ENCODE data around the gene OSCP1. TPM values are rescaled to one million over a fixed set of nuclear protein-coding genes. Genes with fewer than 3 reads are reported as not detected.

OSCP1 gene
- total RNA-seq, 1 donor: 8.7 TPM

GRCh38 chr1:36380782-36381181, 69.5 kb downstream of the OSCP1 start:
- no peak for TF ChIP-seq CTCF (IDR thresholded peaks at IDR 0.05; ENCODE audit: insufficient read depth, low read length)
- DNase-seq (ENCODE audit: low read depth): no peak
- H3K4me3 ChIP-seq (ENCODE audit: low read depth, low read length): no peak overlapping the region

- DNase-seq (ENCODE audit: low read depth): no peak
- H3K4me3 ChIP-seq (ENCODE audit: low read depth, low read length): no peak overlapping the region
- no peak for TF ChIP-seq CTCF (IDR thresholded peaks at IDR 0.05; ENCODE audit: insufficient read depth, low read length)
These were observed 70.1 kb downstream of the OSCP1 start for GRCh38 chr1:36380143-36380619.

GRCh38 chr1:36377791-36378492, 72.3 kb downstream of the OSCP1 start:
- H3K4me3 ChIP-seq (ENCODE audit: low read depth, low read length): no peak overlapping the region
- DNase-seq (ENCODE audit: low read depth): no peak
- no peak for TF ChIP-seq CTCF (IDR thresholded peaks at IDR 0.05; ENCODE audit: insufficient read depth, low read length)

GRCh38 chr1:36372617-36373016, 77.6 kb downstream of the OSCP1 start:
- no peak for TF ChIP-seq CTCF (IDR thresholded peaks at IDR 0.05; ENCODE audit: insufficient read depth, low read length)
- no peak for DNase-seq (ENCODE audit: low read depth)
- H3K4me3 ChIP-seq (ENCODE audit: low read depth, low read length): no peak overlapping the region

GRCh38 chr1:36369061-36369861, 81.0 kb downstream of the OSCP1 start:
- DNase-seq (ENCODE audit: low read depth): peak; percentile 67
- TF ChIP-seq CTCF (IDR thresholded peaks at IDR 0.05; ENCODE audit: insufficient read depth, low read length): peak; percentile 93
- no peak overlapping the region for H3K4me3 ChIP-seq (ENCODE audit: low read depth, low read length)

Small RNA genes lying within 50 kb of the gene (small RNA-seq; reads per million reads assigned to genes)
- gene RNU4-27P (not detected), gene SNORA63C (2.9 reads per million, percentile 80 among the genes with 10 or more reads in this experiment)

Other genes starting within 250 kb of the OSCP1 start
- gene THRAP3, start 226.0 kb downstream of the OSCP1 start, total RNA-seq (ENCODE audit: low replicate concordance): 47.8 and 130 TPM in 2 replicates
- gene SH3D21, start 144.1 kb downstream of the OSCP1 start, total RNA-seq (ENCODE audit: low replicate concordance): 5.2 and 9.3 TPM in 2 replicates
- 167 and 366 TPM in 2 replicates for gene EVA1B, start 126.8 kb downstream of the OSCP1 start, total RNA-seq (ENCODE audit: low replicate concordance)
- gene STK40, start 64.5 kb downstream of the OSCP1 start, total RNA-seq (ENCODE audit: low replicate concordance): 7.0 and 12.9 TPM in 2 replicates
- 3.9 and 9.5 TPM in 2 replicates for gene LSM10, start 52.5 kb downstream of the OSCP1 start, total RNA-seq (ENCODE audit: low replicate concordance)
- 26.0 and 56.2 TPM in 2 replicates for gene MRPS15, start 13.9 kb upstream of the OSCP1 start, total RNA-seq (ENCODE audit: low replicate concordance)
- not detected in 2 replicates for gene CSF3R, start 32.5 kb upstream of the OSCP1 start, total RNA-seq (ENCODE audit: low replicate concordance)